HG03025 (cell line): Measurements from ENCODE around the gene GPATCH8.
"Not testable (repeated sequence)": the region's sequence is repeated elsewhere in the genome, so short reads cannot be mapped to it uniquely, and the experiment has no call there.

Experiments
- ATAC-seq: cut with Tn5 transposase; IDR thresholded peaks from one replicate; pipeline ENCODE4 v1.9.1; 2021; ENCODE audit warnings: mild to moderate bottlenecking, moderate library complexity; ENCODE audit not compliant: unreplicated experiment, low FRiP score

GPATCH8 gene

GRCh38 chr17:44378171-44378705, 125.0 kb downstream of the GPATCH8 start:
- no peak for ATAC-seq

DNA sequence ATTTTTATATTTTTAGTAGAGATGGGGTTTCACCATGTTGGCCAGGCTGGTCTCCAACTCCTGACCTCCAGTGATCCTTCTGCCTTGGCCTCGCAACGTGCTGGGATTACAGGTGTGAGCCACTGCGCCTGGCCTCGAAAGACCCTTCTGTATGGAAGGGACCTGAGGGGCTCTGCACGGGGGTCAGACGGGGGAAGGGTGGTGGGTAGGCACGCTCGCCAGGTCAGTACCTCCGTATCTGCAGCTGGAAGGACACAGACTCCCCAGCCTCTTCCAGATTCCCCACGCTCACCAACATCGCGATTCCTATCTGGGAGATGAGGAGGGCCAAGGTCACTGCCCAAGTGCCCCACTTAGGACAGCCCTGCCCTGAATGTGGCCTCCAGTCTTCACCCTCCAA, 126.4 kb downstream of the GPATCH8 start:
- ATAC-seq, result no peak

GRCh38 chr17:44376124-44376523, 127.1 kb downstream of the GPATCH8 start:
- no peak for ATAC-seq

- ATAC-seq, result no peak
Observed at GRCh38 chr17:44375196-44376017, 127.8 kb downstream of the GPATCH8 start.

GRCh38 chr17:44374306-44375195, 128.7 kb downstream of the GPATCH8 start:
- no peak for ATAC-seq

DNA sequence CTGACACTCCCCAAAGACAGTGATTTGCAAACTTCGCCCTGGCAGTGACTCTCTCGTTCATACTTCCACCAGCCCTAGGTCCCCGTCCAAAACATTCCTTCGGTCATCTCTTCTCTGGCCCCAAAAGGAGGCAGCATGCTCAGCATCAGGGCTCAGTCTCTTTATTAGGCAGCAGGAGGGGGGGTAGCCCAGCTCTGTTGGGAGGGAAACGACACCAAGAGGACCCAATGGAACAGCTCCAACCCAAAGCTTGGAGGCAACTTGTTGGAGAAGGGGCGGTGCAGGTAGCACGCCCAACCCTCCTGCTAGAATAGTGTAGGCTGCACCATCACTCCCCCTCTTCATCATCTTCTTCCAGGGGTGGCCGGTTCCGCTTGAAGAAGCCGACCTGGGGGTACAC, 131.2 kb downstream of the GPATCH8 start:
- no peak for ATAC-seq

DNA sequence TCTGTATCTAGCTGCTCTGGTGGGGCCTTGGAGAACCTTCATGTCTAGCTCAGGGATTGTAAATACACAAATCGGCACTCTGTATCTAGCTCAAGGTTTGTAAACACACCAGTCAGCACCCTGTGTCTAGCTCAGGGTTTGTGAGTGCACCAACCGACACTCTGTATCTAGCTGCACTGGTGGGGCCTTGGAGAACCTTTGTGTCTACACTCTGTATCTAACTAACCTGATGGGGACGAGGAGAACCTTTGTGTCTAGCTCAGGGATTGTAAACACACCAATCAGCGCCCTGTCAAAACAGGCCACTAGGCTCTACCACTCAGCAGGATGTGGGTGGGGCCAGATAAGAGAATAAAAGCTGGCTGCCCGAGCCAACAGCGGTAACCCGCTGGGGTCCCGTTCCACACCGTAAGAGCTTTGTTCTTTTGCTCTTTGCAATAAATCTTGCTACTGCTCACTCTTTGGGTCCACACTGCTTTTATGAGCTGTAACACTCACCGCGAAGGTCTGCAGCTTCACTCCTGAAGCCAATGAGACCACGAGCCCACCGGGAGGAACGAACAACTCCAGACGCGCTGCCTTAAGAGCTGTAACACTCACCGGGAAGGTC, 133.7 kb downstream of the GPATCH8 start:
- ATAC-seq, result not testable (repeated sequence)

DNA sequence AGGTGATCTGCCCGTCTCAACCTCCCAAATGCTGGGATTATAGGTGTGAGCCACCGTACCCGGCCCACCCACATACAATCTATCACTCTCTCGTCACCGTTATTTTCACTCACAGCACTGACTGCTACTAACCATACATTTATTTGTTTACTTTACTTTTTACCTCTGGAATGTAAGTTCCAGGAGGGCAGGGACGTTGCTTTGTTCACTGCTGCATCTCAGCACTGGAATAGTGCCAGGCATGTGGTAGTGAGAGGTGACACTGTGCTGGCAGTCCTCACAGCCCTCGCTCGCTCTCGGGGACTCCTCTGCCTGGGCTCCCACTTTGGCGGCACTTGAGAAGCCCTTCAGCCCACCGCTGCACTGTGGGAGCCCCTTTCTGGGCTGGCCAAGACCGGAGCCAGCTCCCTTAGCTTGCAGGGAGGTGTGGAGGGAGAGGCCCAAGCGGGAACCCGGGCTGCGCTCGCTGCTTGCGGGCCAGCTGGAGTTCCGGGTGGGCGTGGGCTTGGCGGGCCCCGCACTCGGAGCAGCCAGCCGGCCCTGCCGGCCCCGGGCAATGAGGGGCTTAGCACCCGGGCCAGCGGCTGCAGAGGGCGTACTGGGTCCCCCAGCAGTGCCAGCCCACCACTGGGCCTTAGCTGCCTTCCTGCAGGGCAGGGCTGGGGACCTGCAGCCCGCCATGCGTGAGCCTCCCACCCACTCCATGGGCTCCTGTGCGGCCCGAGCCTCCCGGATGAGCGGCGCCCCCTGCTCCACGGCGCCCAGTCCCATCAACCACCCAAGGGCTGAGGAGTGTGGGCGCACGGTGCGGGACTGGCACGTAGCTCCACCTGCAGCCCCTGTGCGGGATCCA, 134.6 kb downstream of the GPATCH8 start:
- ATAC-seq, result not testable (repeated sequence)

DNA sequence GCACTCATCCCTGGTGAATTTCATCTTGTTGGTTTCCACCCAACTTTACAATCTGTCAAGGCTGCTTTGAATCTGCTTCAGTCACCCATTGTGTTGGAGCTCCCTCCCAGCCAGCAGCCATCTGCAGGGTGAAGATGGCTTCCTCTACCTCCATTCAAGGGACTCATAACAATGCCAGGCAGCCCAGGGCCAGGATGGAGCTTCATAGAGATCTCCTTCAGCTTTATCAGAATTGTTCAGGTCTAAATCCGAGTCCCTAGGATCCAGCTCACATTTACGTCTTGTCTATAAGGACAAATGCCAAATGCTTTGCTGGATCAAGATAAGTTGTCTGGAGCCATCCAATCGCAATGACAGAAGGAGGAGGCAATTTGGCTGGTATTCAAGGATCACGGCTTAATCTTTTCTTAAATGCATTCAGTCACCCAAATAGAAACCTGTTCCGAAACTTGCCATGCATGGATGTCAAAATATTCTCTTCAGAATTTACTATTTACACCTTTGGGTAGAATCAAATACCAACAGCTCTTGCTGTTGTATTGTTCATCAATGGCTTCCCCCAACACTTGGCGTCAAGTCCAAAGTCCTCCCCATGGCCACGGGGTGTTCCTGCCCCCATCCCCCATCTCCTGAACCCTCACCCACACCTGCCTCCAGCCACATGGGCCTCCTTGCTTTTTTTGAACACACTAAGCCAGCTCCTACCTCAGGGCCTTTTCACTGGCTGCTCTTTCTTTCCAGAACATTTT, 135.8 kb downstream of the GPATCH8 start:
- no peak for ATAC-seq

DNA sequence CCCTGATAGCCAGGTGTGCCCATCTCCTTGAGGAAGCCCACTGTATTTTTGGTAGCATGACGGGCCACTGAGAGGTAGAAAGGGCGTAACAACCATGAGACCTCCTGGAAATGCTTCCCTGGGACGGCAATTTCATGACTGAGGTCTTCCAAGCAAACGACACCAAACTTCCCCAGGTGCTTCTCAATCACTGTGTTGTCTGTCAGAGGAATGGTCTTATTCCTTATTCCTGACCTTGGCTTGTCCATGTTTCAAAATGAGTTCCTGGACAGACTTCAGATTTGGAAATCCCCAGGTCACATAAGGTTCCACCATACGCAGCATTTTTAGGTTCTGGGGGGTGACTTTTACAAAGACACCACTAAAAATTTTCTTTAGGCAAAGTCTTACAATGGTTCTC, 138.2 kb downstream of the GPATCH8 start:
- not testable (repeated sequence) for ATAC-seq

DNA sequence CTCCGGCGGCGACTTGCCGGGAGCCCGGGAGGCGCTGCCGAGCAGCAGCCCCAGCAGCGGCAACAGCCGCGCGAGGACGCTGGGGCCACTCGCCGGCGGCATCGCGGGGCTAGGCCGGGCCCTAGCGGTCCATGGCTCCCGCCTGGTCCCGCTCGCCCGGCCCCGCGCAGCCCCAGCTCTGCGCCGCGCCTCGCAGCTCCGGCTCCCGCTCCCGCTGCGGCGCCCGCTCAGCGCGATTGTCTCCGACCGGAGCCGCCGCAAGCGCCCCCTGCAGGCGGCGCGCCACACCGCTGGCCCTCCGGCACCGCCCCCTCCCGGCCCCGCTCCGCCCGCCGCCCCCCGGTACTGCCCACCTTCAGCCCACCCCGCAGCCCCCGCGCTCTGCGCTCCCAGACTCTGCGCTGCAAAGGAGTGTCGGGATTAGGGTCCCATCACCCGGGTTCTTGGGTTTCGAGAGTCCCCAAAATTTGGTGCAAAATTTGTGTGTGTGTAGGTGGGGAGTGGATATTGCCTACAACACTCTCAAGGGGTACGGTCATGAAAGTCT, 139.5 kb downstream of the GPATCH8 start, which contains the start of gene FAM171A2:
Gene FAM171A2 (minus strand): TSS at position 241 of the 547 bp plus-strand sequence. CDS start 139 bp downstream, at position 102.
- no peak for ATAC-seq

DNA sequence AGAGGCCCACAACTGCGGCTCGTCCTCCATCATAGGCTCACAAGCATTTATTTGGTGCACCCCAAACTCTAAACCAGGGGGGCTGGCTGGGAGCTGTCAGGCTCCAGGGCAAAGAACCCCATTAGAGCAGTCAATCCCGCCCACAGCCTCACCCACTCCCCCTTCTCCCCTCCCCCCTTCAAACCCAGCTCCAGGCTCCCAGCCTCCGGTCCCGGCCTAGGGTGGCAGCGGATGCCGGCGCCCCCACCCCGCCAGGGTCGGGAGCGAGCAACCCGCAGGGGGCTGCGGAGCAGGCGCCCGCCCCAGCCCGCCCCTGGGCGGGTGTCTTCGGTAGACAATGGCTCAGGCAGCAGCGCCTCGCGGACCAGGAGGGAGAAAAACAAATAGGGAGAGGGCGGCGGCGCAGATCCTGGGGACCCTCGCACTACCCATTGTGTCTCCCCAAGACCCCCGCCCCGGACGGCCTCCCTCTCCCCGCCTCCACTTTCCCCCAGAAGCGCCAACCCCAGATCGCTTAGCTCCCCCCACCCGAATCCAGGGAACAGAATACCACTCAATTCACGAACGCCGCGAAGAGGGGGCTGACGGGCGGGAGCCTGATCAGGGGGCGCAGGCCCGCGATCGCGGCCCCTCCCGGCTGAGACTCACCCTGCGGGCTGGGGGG, 140.1 kb downstream of the GPATCH8 start:
- no peak for ATAC-seq

GRCh38 chr17:44362459-44362948, 140.7 kb downstream of the GPATCH8 start:
- ATAC-seq, result no peak

GRCh38 chr17:44361292-44362260, 141.6 kb downstream of the GPATCH8 start:
- ATAC-seq, result no peak

GRCh38 chr17:44360826-44361225, 142.4 kb downstream of the GPATCH8 start:
- no peak for ATAC-seq

- ATAC-seq, result no peak
Observed at GRCh38 chr17:44360144-44360533, 143.1 kb downstream of the GPATCH8 start.
